Tibial nerve (tissue), 4 donors: ENCODE results near the gene CYSLTR2.

Experiments
- CTCF ChIP-seq, 5 experiments: fragments of 200-600 bp in 3 of 5; fragments of 450-650 bp in 2 of 5; sonication (generic) in 3 of 5; IDR thresholded peaks; one replicate each; pipeline ENCODE4 v1.5.1; 2016 to 2019; ENCODE audit warnings: antibody characterized with exemption in 5 of 5, mild to moderate bottlenecking in 3 of 5, moderate library complexity in 2 of 5
- EP300 ChIP-seq, 2 donors: sonication (generic); formaldehyde crosslinking; IDR thresholded peaks; one replicate each; pipeline ENCODE4 v1.6.1; 2017; ENCODE audit warnings: antibody characterized with exemption in 2 of 2, mild to moderate bottlenecking in 1 of 2
- POLR2A ChIP-seq, 2 donors: fragments of 450-650 bp; IDR thresholded peaks; one replicate each; pipeline ENCODE4 v1.6.1; 2017; ENCODE audit warnings: antibody characterized with exemption in 2 of 2, mild to moderate bottlenecking in 2 of 2, moderate library complexity in 2 of 2

DNA sequence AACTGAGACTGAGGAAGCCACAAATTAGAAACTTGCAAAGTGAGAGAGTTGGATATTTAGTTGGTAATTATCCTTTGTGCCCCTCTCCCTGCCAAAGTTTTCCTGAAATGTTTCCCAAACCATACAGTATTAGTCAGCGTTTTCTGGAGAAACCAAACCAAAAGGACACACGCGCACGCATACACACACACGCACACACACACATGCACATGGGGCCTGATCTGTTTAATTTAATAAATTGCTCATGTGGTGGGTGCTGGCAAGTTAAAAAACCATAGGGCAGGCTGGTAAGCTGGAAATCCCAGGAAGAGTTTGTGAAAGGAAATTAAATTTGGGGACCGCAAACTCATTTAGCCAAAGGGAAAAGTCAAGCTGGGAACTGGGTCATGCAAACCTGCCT, 11.7 kb upstream of the CYSLTR2 start:
- no peak for TF ChIP-seq CTCF (IDR thresholded peaks at IDR 0.05)
- no peak for TF ChIP-seq POLR2A (IDR thresholded peaks at IDR 0.05)
- TF ChIP-seq EP300 (IDR thresholded peaks at IDR 0.05): no peak
